A549 (cell line): ENCODE data around the gene NCAPH2. TPM values are rescaled to one million over a fixed set of nuclear protein-coding genes. Genes with fewer than 3 reads are reported as not detected.

Experiments
- ATAC-seq, 2 experiments: fragments of 200-7000 bp in 1 of 2; fragments of >200 bp in 1 of 2; cut with Nextera tagmentation in 1 of 2; cut with Tn5 transposase in 1 of 2; 3 replicates each; pipeline versions ENCODE4 v1.8.0 to v1.9.1; 2018 to 2020; ENCODE audit warnings: mild to moderate bottlenecking in 1 of 2, moderate library complexity in 1 of 2
- CTCF ChIA-PET: fragments of 300-600 bp; sonication (Branson Sonifier 250); formaldehyde crosslinking; extraction: SDS; loops from one replicate; lab custom pipeline; 2021; ENCODE audit warnings: antibody characterized with exemption, inconsistent platforms; lab: Yijun Ruan, JAX
- POLR2A ChIA-PET: fragments of 350-600 bp; formaldehyde crosslinking; extraction: SDS; loops from one replicate; lab custom pipeline; 2021; ENCODE audit warnings: antibody characterized with exemption, inconsistent platforms; lab: Yijun Ruan, JAX
- DNase-seq, 2 experiments: peaks; one replicate each; pipeline versions ENCODE4 v3.0.0 to v3.0.0-alpha.2; 2011 to 2016; ENCODE audit warnings: low read depth in 1 of 2, low spot score in 1 of 2
- FAIRE-seq: peaks from 2 replicates; lab custom pipeline; 2011; peaks lifted over from hg19 to GRCh38; lab: Jason Lieb, UNC
- H3K27ac ChIP-seq, 2 experiments: fragments of >200 bp; sonication (Bioruptor Twin); formaldehyde crosslinking; 3 replicates each; pipeline ENCODE4 v1.5.1; 2016 to 2017
- H3K4me1 ChIP-seq: fragments of >200 bp; sonication (Bioruptor Twin); formaldehyde crosslinking; 3 replicates; pipeline ENCODE4 v1.6.1; 2016
- H3K4me2 ChIP-seq: fragments of >200 bp; sonication (Bioruptor Twin); formaldehyde crosslinking; 3 replicates; pipeline ENCODE4 v1.6.1; 2016
- H3K4me3 ChIP-seq: fragments of >200 bp; sonication (Bioruptor Twin); formaldehyde crosslinking; 3 replicates; pipeline ENCODE4 v1.5.1; 2016
- H3K9me3 ChIP-seq: fragments of >200 bp; sonication (Bioruptor Twin); formaldehyde crosslinking; 3 replicates; pipeline ENCODE4 v1.6.1; 2016
- ATOH8 ChIP-seq: fragments of 250-450 bp; sonication (Bioruptor Pico); IDR thresholded peaks from 2 replicates; pipeline ENCODE4 v1.5.0; 2020; ENCODE audit warnings: low read depth, mild to moderate bottlenecking, moderate library complexity
- BHLHE40 ChIP-seq: IDR thresholded peaks from 2 replicates; pipeline ENCODE4 v1.6.1; 2012; ENCODE audit warnings: low read depth, low read length, inconsistent platforms
- CBX2 ChIP-seq: fragments of 200-600 bp; sonication (generic); IDR thresholded peaks from 2 replicates; pipeline ENCODE4 v1.6.1; 2016; ENCODE audit warnings: low read depth, mild to moderate bottlenecking, borderline replicate concordance
- CEBPB ChIP-seq, 2 experiments: fragments of >200 bp in 1 of 2; sonication (Bioruptor Twin) in 1 of 2; formaldehyde crosslinking in 1 of 2; IDR thresholded peaks; 2 replicates each; pipeline ENCODE4 v1.6.1; 2012 to 2016
- CHD2 ChIP-seq: fragments of 150-350 bp; IDR thresholded peaks from 2 replicates; pipeline ENCODE4 v1.6.1; 2014; ENCODE audit warnings: low read length; ENCODE audit not compliant: partially characterized antibody
- FOXS1 ChIP-seq: fragments of 250-450 bp; sonication (Bioruptor Pico); IDR thresholded peaks from 2 replicates; pipeline ENCODE4 v1.5.0; 2020; ENCODE audit warnings: mild to moderate bottlenecking, moderate library complexity
- GATA3 ChIP-seq: IDR thresholded peaks from 2 replicates; pipeline ENCODE4 v1.6.1; 2012; ENCODE audit warnings: borderline replicate concordance
- HDAC2 ChIP-seq: fragments of 200-600 bp; sonication (generic); IDR thresholded peaks from 2 replicates; pipeline ENCODE4 v1.6.1; 2016
- HES2 ChIP-seq: fragments of >200 bp; sonication (Bioruptor Twin); formaldehyde crosslinking; IDR thresholded peaks from 2 replicates; pipeline ENCODE4 v1.6.1; 2016
- HEYL ChIP-seq: fragments of 250-450 bp; sonication (Bioruptor Pico); IDR thresholded peaks from 2 replicates; pipeline ENCODE4 v1.8.0; 2021; ENCODE audit warnings: mild to moderate bottlenecking, moderate library complexity
- HOXB13 ChIP-seq: fragments of 250-450 bp; sonication (Bioruptor Pico); IDR thresholded peaks from 2 replicates; pipeline ENCODE4 v1.5.0; 2020; ENCODE audit warnings: low read depth, mild to moderate bottlenecking, moderate library complexity
- HOXB5 ChIP-seq: fragments of 250-450 bp; sonication (Bioruptor Pico); IDR thresholded peaks from 2 replicates; pipeline ENCODE4 v1.5.0; 2020; ENCODE audit warnings: mild to moderate bottlenecking, moderate library complexity
- JUNB ChIP-seq: fragments of >200 bp; sonication (Bioruptor Twin); formaldehyde crosslinking; IDR thresholded peaks from 2 replicates; pipeline ENCODE4 v1.6.1; 2016
- KDM1A ChIP-seq: fragments of 200-600 bp; sonication (generic); IDR thresholded peaks from 2 replicates; pipeline ENCODE4 v1.6.1; 2016; ENCODE audit warnings: low read depth, mild to moderate bottlenecking
- MAFK ChIP-seq: fragments of 450-650 bp; IDR thresholded peaks from 2 replicates; pipeline ENCODE4 v1.6.1; 2014; ENCODE audit not compliant: partially characterized antibody
- MYC ChIP-seq: IDR thresholded peaks from 2 replicates; pipeline ENCODE4 v1.6.1; 2012; ENCODE audit warnings: mild to moderate bottlenecking, inconsistent platforms, low read length, improper control_type of control experiment, borderline replicate concordance
- NFE2L2 ChIP-seq: fragments of 150-350 bp; conservative IDR thresholded peaks from 2 replicates; pipeline ENCODE4 v1.6.1; 2014; ENCODE audit warnings: low read length
- PHF8 ChIP-seq: fragments of 200-600 bp; sonication (generic); IDR thresholded peaks from 2 replicates; pipeline ENCODE4 v1.6.1; 2016; ENCODE audit warnings: low read depth, mild to moderate bottlenecking, antibody characterized with exemption, moderate library complexity, borderline replicate concordance
- POLR2AphosphoS2 ChIP-seq: conservative IDR thresholded peaks from 2 replicates; pipeline ENCODE4 v1.6.1; 2012; ENCODE audit warnings: low read length, improper control_type of control experiment, inconsistent platforms
- RNF2 ChIP-seq: fragments of 200-600 bp; sonication (generic); IDR thresholded peaks from 2 replicates; pipeline ENCODE4 v1.6.1; 2016; ENCODE audit warnings: low read depth, mild to moderate bottlenecking, antibody characterized with exemption, moderate library complexity, borderline replicate concordance
- SMC3 ChIP-seq: fragments of >200 bp; sonication (Bioruptor Twin); formaldehyde crosslinking; IDR thresholded peaks from 3 replicates; pipeline ENCODE4 v1.6.1; 2018; ENCODE audit warnings: inconsistent platforms
- TFCP2L1 ChIP-seq: fragments of 250-450 bp; sonication (Bioruptor Pico); IDR thresholded peaks from 2 replicates; pipeline ENCODE4 v1.5.0; 2021; ENCODE audit warnings: mild to moderate bottlenecking
- TP53 ChIP-seq: fragments of 250-450 bp; sonication (Bioruptor Pico); IDR thresholded peaks from 2 replicates; pipeline ENCODE4 v1.5.0; 2021; ENCODE audit warnings: mild to moderate bottlenecking, moderate library complexity
- USF2 ChIP-seq: fragments of 450-650 bp; IDR thresholded peaks from 2 replicates; pipeline ENCODE4 v1.6.1; 2014; ENCODE audit warnings: antibody characterized with exemption
- ZC3H11A ChIP-seq: fragments of 450-650 bp; IDR thresholded peaks from 2 replicates; pipeline ENCODE4 v1.6.1; 2014; ENCODE audit warnings: antibody characterized with exemption, mild to moderate bottlenecking
- ZNF302 ChIP-seq: fragments of 250-450 bp; sonication (Bioruptor Pico); IDR thresholded peaks from 2 replicates; pipeline ENCODE4 v1.9.0; 2021; ENCODE audit warnings: inconsistent platforms, mild to moderate bottlenecking, moderate library complexity
- WGBS: methylation state at CpG from one replicate; pipeline ENCODE4 v1.1.6; 2017; ENCODE audit errors: missing lambda C conversion rate; 5-methylcytosine and 5-hydroxymethylcytosine counted together
- polyA plus RNA-seq, 4 experiments: library from polyadenylated mRNA; depleted of rRNA in 3 of 4; stranded (reverse); fragments of >200 nt; fragmentation: RNase III in 1 of 4; extraction: RNeasy Plus Mini Kit Qiagen cat#74134 plus additional on column Dnase treatment in 1 of 4; gene quantifications; 2 replicates in 3 of 4; 3 replicates in 1 of 4; pipeline ENCODE4 v1.2.3, GENCODE V29; 2011 to 2017
- TF ChIP-seq, protein P1 (sequence below): fragments of 150-350 bp; IDR thresholded peaks from 2 replicates; pipeline ENCODE4 v1.6.1; 2014; ENCODE audit warnings: low read depth, mild to moderate bottlenecking, low read length
- TF ChIP-seq, protein P2 (sequence below): IDR thresholded peaks from 2 replicates; pipeline ENCODE4 v1.6.1; 2012
- TF ChIP-seq, protein P3 (sequence below): fragments of >200 bp; sonication (Bioruptor Twin); formaldehyde crosslinking; IDR thresholded peaks from 3 replicates; pipeline ENCODE4 v1.5.1; 2016

NCAPH2 gene
- polyA plus RNA-seq, 2 of the 4 experiments (the other 2 are of a cell fraction) = 14.3 to 27.7 TPM

DNA sequence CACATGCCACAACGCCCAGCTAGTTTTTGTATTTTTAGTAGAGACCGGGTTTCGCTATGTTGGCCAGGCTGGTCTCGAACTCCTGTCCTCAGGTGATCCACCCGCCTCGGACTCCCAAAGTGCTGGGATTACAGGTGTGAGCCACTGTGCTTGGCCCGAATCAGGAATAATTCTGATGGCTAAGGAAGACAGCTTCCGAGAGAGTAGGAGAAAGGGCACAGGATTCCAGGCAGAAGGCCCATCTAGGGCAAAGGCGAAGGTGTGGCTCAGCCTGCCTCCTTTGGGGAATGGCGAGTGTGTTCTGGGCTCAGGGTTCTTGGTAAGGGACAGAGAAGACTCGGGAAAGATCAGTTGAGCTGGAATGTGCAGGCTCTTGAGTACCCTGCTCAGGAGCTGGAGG lies 56.3 kb downstream of the NCAPH2 start:
- ChIA-PET CTCF (interaction anchor here (0.7 to 4.8 kb wide), 7 partner anchors 12 to 57 kb away, joined by 3 to 53 read pairs (median 19); partner anchors contain the start of genes CPT1B, KLHDC7B, SCO2 and TYMP), POLR2A (no interaction called here)
- no peaks in the 10 kb centered on the region for H3K9me3 ChIP-seq
- H3K27ac ChIP-seq = no peak overlapping the region
- H3K4me3 ChIP-seq = no peak overlapping the region
- ATAC-seq = no peak
- no peak for DNase-seq
- FAIRE-seq = no peak
- TF ChIP-seq HDAC2 = no peak
- TF ChIP-seq NFE2L2 = no peak
- no peak for TF ChIP-seq FOXS1 (CRISPR knock-in tag)
- no peak for TF ChIP-seq MYC
- TF ChIP-seq, protein P1, sequence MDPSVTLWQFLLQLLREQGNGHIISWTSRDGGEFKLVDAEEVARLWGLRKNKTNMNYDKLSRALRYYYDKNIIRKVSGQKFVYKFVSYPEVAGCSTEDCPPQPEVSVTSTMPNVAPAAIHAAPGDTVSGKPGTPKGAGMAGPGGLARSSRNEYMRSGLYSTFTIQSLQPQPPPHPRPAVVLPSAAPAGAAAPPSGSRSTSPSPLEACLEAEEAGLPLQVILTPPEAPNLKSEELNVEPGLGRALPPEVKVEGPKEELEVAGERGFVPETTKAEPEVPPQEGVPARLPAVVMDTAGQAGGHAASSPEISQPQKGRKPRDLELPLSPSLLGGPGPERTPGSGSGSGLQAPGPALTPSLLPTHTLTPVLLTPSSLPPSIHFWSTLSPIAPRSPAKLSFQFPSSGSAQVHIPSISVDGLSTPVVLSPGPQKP = no peak
- TF ChIP-seq, protein P2, sequence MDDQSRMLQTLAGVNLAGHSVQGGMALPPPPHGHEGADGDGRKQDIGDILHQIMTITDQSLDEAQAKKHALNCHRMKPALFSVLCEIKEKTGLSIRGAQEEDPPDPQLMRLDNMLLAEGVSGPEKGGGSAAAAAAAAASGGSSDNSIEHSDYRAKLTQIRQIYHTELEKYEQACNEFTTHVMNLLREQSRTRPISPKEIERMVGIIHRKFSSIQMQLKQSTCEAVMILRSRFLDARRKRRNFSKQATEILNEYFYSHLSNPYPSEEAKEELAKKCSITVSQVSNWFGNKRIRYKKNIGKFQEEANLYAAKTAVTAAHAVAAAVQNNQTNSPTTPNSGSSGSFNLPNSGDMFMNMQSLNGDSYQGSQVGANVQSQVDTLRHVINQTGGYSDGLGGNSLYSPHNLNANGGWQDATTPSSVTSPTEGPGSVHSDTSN = no peak
- TF ChIP-seq POLR2AphosphoS2 = no peak
- TF ChIP-seq SMC3 = no peak
- no peak for TF ChIP-seq HES2
- TF ChIP-seq TFCP2L1 = no peak
- no peak for TF ChIP-seq CEBPB (IDR thresholded peaks at IDR 0.05)
- no peak for TF ChIP-seq USF2
- TF ChIP-seq ZNF302 (CRISPR knock-in tag) = no peak
- no peak for TF ChIP-seq MAFK
- TF ChIP-seq RNF2 = no peak
- no peak for TF ChIP-seq KDM1A
- TF ChIP-seq HOXB13 = no peak
- no peak for TF ChIP-seq TP53 (CRISPR knock-in tag)
- TF ChIP-seq HOXB5 (CRISPR knock-in tag) = no peak
- no peak for TF ChIP-seq ZC3H11A
- H3K4me2 ChIP-seq = no peak overlapping the region
- 77% methylated on average over 11 of the region's 11 CpGs for WGBS
- H3K4me1 ChIP-seq = no peaks in the 10 kb centered on the region

- TF ChIP-seq PHF8 = no peak
- no peak for TF ChIP-seq CBX2
- no peak for TF ChIP-seq HEYL (CRISPR knock-in tag)
- TF ChIP-seq ZC3H11A = no peak
- TF ChIP-seq HES2 = no peak
- no peak for TF ChIP-seq JUNB
- TF ChIP-seq NFE2L2 = no peak
- no peak for TF ChIP-seq BHLHE40
- no peak for TF ChIP-seq HOXB5 (CRISPR knock-in tag)
- TF ChIP-seq, protein P2 = no peak
- TF ChIP-seq TP53 (CRISPR knock-in tag) = no peak
- TF ChIP-seq, protein P3, sequence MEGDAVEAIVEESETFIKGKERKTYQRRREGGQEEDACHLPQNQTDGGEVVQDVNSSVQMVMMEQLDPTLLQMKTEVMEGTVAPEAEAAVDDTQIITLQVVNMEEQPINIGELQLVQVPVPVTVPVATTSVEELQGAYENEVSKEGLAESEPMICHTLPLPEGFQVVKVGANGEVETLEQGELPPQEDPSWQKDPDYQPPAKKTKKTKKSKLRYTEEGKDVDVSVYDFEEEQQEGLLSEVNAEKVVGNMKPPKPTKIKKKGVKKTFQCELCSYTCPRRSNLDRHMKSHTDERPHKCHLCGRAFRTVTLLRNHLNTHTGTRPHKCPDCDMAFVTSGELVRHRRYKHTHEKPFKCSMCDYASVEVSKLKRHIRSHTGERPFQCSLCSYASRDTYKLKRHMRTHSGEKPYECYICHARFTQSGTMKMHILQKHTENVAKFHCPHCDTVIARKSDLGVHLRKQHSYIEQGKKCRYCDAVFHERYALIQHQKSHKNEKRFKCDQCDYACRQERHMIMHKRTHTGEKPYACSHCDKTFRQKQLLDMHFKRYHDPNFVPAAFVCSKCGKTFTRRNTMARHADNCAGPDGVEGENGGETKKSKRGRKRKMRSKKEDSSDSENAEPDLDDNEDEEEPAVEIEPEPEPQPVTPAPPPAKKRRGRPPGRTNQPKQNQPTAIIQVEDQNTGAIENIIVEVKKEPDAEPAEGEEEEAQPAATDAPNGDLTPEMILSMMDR = no peak
- no peak for TF ChIP-seq CHD2
- TF ChIP-seq ATOH8 = no peak
- TF ChIP-seq GATA3 = no peak
- no peak for TF ChIP-seq MAFK
- no peak for TF ChIP-seq POLR2AphosphoS2
- ATAC-seq (no peak), DNase-seq (no peak), FAIRE-seq (no peak)
- Histone ChIP-seq H3K4me3 (no peak overlapping the region), H3K4me2 (no peak overlapping the region), H3K4me1 (no peaks in the 10 kb centered on the region), H3K9me3 (no peaks in the 10 kb centered on the region), H3K27ac (no peak overlapping the region)
- POLR2A ChIA-PET = no interaction called here
- CTCF ChIA-PET = interaction anchor here (3.0 kb wide), 1 partner anchor 53 kb away, joined by 10 read pairs; no protein-coding TSS in a partner anchor
- WGBS = 80% methylated on average over 7 of the region's 7 CpGs
Measured at GRCh38 chr22:50567721-50568252, 59.8 kb downstream of the NCAPH2 start.
